ENCODE results near the gene FTSJ3.
"Not testable (repeated sequence)": the region's sequence is repeated elsewhere in the genome, so short reads cannot be mapped to it uniquely, and the experiment has no call there.

The FTSJ3 gene

DNA sequence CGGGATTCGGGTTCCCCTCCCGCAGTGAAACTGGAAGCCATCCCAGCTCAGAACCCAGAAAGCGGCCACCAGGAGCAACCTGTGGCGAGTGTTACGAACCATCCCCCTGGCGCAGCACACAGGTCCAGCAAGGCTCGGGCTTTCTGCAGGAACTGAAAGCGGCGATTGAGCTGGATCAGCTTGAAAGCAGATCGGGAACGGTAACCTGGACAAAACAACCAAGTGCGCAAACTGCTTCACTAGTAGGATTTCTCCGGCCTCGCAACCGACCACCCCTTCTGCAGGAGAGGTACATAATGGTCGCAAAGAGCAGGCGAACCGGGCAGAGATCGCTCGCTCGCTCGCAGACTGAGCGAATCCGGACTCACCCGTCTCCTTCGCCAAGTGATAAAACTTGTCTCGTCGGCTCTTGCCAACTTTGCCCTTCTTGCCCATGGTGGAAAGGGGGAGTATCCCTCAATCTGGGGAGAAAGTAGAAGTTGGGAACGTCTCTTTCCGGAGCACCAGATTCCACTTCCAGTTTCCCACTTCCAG is 928 bp downstream of the FTSJ3 start:
- no peak for DNase-seq

DNA sequence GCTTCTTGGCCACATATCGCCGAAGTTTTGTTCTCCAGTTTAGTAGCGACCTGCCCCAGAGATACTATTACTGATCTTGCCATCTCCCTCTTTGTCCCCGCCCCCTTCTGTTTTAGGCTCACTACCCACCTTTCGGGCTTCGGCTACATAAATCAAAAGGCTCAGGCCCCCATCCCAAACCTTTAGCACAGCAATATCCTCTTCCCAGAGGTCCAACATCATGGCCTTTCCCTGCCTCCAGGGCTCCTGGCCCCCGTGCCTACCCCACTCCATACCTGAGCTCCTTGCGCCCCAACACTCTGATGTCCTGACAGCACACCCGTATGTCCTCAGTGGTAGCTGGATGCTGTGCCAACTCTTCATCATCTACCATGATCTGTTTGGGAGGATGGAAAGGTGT is 3.1 kb downstream of the FTSJ3 start:
- no peak for DNase-seq

DNA sequence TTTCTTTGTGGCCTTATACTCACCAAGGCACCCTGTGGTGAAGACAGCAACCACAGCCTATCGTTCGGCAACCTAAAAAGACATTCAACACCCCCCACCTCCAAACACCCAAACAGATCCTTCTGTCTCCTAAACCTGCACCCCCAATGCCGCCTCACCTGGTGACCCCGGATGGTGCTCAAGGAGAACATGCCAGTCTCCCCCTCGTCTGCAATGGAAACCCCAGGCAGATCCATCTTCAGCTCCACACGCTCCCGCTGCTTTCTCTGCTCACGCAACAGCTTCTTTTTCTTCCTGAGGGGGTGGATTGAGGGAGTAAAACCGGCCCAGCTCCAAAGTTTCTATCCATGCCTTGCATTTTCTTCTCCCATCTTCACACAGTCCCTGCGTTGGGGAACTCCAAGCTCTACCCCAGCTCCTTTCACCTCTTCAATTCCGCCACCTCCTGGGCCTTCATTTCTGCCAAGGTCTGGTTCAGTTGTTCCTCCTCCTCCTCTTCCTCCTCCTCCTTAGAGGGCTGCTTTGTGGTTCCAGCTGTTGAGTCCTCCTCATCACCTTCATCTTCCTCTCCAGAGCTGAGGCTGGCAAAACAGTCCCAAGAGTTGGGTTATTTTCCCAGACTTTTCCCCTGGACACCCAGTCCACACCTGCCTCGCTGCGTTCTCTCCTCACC is 3.7 kb downstream of the FTSJ3 start:
- DNase-seq = no peak

DNA sequence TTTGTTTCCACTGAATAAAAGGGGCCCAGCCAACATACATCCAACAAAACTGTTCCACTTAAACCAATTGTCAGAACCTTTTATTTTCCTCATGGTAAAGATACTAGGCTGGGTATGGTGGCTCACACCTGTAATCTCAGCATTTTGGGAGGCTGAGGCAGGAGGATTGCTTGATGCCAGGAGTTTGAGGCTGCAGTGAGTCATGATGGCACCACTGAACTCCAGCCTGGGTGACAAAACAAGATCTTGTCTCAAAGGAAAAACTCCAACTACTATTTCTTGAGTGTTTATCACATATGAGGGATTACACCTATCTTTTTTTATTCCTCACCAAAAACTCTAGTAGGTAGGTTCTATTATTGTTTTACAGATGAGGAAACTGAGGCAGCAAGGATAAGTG is 4.9 kb downstream of the FTSJ3 start:
- no peak for DNase-seq

DNA sequence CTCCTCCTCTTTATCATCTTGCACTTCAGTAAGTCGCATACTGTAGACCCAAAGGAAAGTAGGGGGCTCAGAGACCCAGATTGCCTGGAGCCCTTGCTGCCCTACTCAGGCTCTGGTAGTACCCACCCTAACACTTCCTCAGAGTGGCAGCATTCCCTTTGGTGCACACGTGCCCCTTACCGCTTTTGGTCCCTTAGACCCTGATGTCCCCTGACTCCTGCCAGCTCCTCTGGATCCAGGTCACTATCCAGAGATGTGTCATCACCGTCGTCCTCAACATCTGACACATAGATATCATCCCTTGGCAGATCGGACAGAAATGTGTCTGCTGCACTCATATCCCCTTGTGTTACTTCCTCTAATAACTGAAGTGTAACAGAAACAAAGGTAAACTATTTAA is 5.7 kb downstream of the FTSJ3 start:
- DNase-seq = no peak

DNA sequence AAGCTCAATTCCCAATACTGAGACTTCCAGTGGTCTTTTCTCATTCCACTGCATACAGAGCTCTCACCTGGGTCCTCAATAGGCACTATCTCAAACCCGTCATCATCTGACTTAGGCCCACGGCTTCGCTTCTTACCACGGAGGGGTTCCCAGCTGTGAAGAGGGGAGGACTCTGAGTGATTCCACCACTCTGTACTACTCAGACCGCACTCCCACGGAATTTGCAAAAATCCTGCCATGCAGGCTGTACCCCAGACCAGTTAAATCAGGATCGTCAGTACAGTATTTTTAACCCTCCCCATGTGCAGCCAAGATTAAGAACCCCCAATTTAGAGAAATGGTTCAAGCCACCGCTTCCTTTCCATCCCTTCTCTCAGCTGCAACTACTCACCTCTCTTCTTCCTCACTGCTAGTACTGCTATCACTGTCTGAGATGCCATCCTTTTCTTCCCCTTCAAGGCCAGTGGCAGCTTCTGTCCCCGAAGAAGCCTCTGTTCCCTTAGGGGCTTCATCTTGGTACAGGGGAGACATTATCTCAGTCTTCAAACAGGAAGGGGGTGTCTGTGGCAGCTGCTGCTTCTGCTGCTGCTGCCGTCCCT is 6.4 kb downstream of the FTSJ3 start:
- no peak for DNase-seq

DNA sequence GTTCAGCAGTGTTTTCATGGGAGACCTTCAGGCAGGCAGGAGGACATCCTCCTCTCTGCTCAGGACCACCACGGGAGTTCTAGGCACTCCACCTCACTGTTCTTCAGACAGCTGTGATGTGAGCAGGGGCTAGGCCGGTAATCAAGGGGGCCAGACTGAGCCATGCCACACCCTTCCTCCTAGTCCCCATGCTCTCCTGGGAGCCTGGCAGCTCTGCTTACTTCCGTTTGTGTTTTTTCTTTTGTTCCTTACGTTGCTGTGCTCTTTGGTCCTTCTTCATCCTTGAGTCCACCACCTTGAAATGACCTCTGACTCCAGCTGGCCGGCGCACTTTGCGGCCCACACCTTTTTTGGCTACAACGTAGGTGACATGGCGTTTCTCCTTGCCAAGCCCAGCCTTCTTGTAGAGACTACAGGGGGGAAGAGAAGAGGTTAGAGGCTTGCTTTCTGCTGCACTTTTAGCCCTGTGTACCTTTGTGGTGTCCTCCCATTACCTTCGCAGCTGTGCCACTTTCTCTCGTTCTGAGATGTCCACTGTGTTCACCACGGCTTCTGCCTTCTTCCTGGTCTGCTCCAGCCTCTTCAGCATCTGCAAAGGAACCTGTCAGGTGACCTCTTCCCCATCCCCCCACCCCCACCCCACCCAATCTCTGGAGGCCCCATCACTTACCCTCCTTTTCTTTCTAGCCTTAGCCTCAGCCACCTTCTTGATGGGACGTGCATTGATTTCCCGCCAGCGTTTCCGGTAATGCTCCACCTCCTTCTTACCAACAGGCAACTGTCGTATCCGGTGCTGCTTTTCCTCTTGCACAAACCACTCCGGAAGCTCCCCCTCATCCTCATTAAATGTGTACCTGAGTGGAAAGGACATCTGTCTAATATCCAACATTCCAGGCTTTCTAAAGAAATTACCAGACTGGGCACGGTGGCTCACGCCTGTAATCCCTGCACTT is 7.6 kb downstream of the FTSJ3 start:
- no peak for DNase-seq

DNA sequence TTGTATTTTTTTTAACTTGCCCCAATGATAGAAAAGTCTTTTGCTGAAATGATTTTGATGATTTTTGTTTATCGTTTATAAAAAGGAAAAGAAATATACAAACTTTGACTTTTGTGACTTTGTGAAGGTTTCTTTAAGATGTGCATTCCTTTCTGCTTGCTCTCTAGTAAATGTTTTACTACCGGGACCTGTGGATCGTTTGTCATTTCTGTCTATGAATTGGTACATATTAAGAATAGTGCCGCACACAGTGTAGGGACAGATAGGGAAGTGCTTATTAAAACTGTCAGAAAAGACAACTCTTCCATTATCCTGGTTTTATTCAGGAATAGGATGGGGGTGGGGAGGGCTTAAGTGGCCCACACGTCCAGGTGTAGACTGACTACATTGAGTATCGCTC is 8.3 kb downstream of the FTSJ3 start:
- no peak for DNase-seq

DNA sequence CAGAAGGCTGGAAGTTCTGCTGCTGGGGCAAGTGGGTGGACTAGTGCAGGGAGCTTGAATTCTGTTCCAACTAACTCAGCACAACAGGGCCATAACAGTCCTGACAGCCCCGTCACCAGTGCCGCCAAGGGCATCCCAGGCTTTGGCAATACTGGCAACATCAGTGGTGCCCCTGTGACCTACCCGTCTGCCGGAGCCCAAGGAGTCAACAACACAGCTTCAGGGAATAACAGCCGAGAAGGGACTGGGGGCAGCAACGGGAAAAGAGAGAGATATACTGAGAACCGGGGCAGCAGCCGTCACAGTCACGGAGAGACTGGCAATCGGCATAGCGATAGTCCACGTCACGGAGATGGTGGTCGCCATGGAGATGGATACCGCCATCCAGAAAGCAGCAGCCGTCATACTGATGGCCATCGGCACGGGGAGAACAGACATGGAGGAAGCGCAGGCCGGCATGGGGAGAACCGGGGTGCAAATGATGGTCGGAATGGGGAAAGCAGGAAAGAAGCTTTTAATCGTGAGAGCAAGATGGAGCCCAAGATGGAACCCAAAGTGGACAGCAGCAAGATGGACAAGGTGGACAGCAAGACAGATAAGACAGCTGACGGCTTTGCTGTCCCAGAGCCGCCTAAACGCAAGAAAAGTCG is 9.6 kb downstream of the FTSJ3 start:
- DNase-seq = no peak

DNA sequence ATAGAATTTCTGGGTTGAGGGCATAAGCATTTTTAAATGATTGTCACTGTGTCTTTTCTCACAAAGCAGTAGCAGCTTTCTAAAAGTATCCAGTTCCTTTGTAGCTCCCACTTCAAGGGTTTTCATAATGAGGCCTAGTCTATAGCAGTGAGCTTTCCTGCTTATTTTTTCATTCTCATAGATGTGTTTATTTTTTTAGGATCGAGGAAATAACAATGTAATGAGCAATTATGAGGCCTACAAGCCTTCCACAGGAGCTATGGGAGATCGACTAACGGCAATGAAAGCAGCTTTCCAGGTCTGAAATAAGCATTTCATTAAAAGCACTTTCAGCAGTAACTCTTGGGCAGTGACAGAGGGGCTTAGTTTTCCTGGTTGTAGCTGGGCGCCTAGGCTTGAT is 10.8 kb downstream of the FTSJ3 start:
- DNase-seq = no peak

DNA sequence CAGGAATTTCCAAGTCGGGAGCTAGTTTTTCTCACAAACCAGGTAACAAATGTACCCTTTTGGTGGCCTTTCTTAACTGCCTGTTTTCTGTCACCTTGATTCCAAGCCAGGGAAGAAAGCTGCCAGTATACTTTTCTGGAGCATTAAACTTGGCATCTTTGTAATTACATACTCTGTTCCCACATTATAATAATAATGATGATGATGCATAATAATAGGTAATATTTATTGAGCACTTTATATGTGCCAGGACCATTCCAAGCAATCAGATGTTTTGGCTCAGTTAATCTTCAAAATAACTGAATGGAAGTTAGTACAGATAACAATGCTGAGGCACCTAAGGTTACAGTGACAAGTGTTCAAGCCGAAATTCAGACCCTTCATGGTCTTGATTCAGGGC is 11.3 kb downstream of the FTSJ3 start:
- DNase-seq = no peak

DNA sequence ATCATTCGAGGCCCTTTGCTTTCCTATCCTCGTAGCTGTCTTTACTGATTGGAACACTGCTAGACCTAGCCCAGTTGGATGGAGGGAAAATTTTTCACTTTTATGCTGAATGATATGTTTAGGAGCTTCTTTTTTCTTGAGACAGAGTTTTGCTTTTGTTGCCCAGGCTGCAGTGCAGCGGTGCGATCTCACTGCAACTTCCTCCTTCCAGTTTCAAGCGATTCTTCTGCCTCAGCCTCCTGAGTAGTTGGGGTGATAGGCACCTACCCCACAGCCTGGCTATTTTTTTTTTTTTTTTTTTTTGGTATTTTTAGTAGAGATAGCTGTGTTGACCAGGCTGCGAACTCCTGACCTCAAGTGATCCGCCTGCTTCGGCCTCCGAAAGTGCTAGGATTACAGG is 17.5 kb downstream of the FTSJ3 start:
- no peak for DNase-seq

DNA sequence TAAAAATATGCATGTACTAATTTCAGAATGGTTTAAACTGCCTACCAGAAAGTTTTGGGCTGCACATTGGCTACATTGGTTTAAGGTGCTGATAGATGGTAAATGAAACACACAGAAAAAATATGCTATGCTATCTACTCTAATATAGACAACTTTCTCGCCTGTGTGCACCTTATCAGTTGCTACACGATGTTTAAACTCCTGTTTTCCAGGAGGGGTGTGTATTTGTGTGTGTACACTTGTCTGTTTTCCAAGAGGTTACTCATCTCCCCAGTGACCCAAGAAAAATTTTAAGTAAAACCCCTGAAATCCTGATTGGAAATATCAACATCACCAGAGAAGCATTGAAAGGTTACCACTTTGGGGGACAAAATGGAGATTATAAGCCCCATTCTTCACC is 21.9 kb downstream of the FTSJ3 start:
- DNase-seq = no peak

DNA sequence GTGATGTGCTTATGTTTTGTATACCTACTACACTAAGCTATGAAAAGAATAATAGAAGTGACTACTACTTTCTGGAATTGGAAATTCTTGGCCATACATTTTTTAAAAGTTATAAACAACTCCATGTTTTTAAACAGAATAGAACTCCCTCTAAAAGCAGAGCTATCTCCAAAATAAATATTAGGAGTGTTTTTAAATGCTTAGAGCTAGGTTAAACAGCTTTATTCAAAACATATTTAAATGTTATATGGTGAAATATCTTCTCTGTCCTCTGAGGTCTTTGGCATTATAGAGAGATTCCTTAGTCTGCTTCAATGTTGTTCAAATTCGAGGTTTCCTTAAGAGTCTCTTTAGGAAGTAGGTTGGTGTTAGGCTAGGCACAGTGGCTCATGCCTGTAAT is 23.1 kb downstream of the FTSJ3 start:
- no peak for DNase-seq

DNA sequence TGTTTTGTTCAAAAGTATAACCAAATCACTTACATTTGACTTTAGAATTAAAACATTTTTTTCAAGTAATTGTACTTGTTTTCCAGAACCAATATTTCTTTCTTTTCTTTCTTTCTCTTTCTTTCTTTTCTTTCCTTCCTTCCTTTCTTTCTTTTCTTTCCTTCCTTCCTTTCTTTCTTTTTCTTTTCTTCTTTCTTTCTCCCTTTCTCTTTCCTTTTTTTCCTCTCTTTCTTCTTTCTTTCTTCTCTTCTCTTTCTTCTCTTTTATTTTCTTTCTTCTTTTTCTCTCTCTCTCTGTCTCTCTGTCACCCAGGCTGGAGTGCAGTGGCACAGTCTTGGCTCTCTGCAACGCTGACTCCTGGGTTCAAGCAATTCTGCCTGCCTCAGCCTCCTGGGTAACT is 26.7 kb downstream of the FTSJ3 start:
- no peak for DNase-seq

DNA sequence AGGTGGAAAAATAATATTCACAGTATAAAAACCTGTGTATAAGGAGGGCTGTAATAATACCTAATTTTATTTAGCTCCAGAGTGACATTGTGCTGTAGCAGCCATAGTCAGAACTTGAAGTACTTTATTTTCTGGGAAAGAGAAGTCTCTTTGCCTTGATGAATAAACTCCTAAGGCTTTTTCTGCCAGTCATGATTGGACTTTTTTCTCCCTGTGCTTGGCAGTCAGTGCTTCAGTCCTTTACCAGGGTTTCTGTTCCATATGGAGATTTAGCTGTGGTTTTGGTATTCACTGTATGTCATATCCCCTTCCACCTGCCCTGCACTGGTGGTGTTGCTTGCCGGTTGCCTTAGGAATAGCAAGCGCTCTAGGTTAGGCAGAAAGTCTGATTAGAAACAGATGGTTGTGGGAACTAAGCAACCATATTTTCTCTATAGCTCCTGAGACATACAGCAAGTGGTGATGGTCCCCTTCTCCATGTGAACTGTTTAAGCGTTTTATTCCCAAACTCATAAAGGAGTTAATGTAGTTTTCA is 28.8 kb downstream of the FTSJ3 start:
- no peak for DNase-seq

DNA sequence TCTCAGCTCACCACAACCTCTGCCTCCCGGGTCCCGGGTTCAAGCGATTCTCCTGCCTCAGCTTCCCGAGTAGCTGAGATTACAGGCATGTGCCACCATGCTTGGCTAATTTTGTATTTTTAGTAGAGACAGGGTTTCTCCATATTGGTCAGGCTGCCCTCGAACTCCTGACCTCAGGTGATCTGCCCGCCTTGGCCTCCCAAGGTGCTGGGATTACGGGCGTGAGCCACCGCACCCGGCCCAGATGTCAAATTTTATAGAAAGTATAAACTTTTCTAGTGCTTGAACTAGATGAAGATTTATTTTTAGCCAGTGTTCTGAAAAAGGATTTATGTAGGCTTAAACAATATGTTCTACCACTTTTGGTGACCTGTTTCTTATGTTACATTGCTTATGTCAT is 31.1 kb downstream of the FTSJ3 start:
- DNase-seq = not testable (repeated sequence)

DNA sequence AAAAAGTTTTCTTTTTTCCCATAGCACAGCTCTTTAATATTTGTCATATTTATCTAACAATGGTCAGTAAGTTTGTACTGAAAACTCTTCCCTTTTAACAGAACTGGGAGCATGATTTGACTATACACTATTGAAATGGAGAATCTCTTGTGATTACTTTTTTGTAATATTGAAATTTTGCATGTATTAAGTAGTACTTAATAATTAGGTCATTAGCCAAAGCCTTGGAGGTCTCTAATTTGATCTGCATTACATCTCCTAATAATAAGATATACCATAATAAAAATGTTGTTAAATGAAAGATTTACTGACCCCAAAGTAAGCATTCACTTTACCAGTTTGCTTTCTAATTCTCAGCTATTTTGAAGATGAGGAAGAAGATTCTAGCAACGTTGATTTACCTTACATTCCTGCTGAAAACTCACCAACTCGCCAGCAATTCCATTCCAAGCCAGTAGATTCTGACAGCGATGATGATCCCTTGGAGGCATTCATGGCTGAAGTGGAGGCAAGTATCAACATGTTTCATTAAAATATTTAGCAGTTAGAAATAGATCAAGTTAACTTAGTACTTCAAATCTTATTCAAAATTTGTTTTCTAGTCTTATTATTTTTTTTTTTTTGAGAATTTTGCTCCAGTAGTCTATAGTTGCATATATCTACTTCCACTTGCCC is 35.3 kb downstream of the FTSJ3 start:
- DNase-seq = no peak

DNA sequence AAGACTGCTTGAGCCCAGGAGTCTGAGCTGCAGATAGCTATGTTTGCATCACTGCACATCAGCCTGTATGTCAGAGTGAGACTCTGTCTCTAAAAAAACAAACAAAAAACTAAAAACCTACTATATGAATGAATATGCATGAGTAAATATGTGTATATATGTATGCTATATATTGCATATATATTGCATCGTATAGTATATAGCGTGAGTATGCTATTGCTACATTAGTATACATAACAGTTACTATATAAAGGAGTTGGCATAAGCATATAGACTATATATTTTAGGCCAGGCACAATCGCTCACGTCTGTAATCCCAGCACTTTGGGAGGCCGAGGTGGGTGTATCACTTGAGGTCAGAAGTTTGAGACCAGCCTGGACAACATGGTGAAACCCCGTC is 37.4 kb downstream of the FTSJ3 start:
- no peak for DNase-seq

DNA sequence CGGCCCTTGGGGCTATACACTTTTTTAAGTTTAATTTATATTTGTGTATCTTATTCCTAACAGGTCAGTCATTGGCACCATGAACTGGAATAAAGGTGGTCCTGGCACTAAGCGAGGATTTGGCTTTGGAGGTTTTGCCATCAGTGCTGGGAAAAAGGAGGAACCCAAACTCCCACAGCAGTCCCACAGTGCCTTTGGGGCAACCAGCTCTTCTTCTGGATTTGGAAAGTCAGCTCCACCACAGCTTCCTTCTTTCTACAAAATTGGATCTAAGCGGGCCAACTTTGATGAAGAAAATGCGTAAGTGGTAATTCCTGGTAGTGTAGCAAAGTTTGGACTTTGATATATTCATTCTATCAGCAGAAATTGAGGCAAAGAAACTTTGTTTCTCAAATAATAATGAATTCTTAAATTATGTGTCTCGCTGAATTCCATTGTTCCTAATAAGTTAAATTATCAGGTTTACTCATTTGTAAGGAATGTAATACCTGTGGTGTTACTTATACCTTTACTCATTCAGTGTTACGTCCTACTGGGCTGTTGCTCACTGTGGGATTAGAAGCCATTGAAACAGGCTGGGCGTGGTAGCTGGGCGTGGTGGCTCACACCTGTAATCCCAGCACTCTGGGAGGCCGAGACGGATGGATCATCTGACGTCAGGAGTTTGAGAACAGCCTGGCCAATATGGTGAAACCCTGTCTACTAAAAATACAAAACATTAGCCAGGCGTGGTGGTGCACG is 40.3 kb downstream of the FTSJ3 start:
- no peak for DNase-seq

DNA sequence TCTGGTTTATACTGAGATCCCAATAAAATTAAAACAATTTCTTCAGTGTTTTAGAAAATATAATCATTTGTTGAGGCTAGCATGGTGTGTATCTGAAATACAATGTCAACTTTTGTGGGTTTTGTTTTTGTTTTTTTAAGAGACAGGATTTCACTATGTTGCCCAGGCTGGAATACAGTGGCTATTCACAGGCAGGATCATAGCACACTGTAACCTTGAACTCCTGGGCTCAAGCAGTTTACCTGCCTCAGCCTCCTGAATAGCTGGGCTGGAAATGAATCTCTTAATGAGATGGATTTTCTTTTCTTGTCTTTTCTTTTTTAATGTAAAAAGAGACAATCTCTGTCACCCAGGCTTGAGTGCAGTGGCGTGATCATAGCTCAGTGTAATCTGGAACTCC is 41.3 kb downstream of the FTSJ3 start:
- DNase-seq = no peak

DNA sequence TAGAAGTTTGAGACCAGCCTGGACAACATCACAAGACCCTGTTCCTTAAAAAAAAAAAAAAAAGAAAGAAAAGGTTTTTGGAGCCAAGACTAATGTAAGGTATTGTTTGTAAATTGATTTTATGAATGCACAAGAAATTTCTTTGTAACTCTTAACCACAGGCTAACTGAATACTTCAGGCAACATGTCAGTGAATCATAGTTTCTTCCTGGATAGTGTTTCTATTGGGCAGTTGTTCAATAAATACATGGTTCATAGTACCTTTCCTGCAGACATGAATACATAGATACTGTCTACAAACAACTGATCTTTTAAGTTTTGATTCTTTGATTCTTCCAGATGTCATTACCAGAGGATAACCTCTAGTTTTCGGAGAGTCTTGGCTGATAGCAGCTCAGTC is 41.9 kb downstream of the FTSJ3 start:
- no peak for DNase-seq
